GM21737 (cell line): ENCODE results near the gene CCL3.

Experiments used
- ATAC-seq: cut with Tn5 transposase; IDR thresholded peaks from one replicate; pipeline ENCODE4 v1.9.1; 2021; ENCODE audit warnings: mild to moderate bottlenecking, moderate library complexity; ENCODE audit not compliant: unreplicated experiment

Gene CCL3

GRCh38 chr17:36055921-36056520 is 33.9 kb downstream of the CCL3 start:
- ATAC-seq: no peak

- no peak for ATAC-seq
Observed at GRCh38 chr17:36055171-36055570, 34.8 kb downstream of the CCL3 start.

GRCh38 chr17:36049643-36050042 is 40.3 kb downstream of the CCL3 start:
- ATAC-seq: no peak

GRCh38 chr17:36048066-36048465 is 41.9 kb downstream of the CCL3 start:
- ATAC-seq: no peak
